ENCODE measurements around the gene LSAMP.
"Not testable (repeated sequence)": the region's sequence is repeated elsewhere in the genome, so short reads cannot be mapped to it uniquely, and the experiment has no call there.

The LSAMP gene

GRCh38 chr3:115784739-115785536, 660.3 kb downstream of the LSAMP start:
- DNase-seq, result peak; percentile 90

GRCh38 chr3:115783938-115784738, 661.1 kb downstream of the LSAMP start:
- DNase-seq, result peak; percentile 93

GRCh38 chr3:115783426-115783825, 661.9 kb downstream of the LSAMP start:
- DNase-seq, result not testable (repeated sequence)

- DNase-seq, result no peak
These were observed 666.3 kb downstream of the LSAMP start for GRCh38 chr3:115779011-115779410.

GRCh38 chr3:115772951-115773350, 672.3 kb downstream of the LSAMP start:
- DNase-seq, result no peak

GRCh38 chr3:115768661-115769060, 676.6 kb downstream of the LSAMP start:
- no peak for DNase-seq

GRCh38 chr3:115766587-115767482, 678.5 kb downstream of the LSAMP start:
- peak; percentile 50 for DNase-seq

- DNase-seq, result no peak
These were observed 683.4 kb downstream of the LSAMP start for GRCh38 chr3:115761927-115762305.

GRCh38 chr3:115760716-115761115, 684.6 kb downstream of the LSAMP start:
- DNase-seq, result no peak

- peak; percentile 27 for DNase-seq
These were observed 687.1 kb downstream of the LSAMP start for GRCh38 chr3:115758076-115758763.

GRCh38 chr3:115752978-115753377, 692.3 kb downstream of the LSAMP start:
- DNase-seq, result not testable (repeated sequence)
